BLaER1 treated with 17β-estradiol and CSF1 and Interleukin-3, amounts not matched to agents 10 nM and 100 nM (cell line): Measurements from ENCODE around the gene ADIPOR2.

Experiments
- H3K27ac ChIP-seq, 11 experiments: shearing (Covaris generic); formaldehyde crosslinking; 2 replicates each; pipeline ENCODE4 v1.8.1; 2022
- H3K27me3 ChIP-seq, 11 experiments: shearing (Covaris generic); formaldehyde crosslinking; 2 replicates each; pipeline ENCODE4 v1.8.1; 2022
- H3K36me3 ChIP-seq, 11 experiments: shearing (Covaris generic); formaldehyde crosslinking; 2 replicates each; pipeline ENCODE4 v1.8.1; 2022
- H3K4me1 ChIP-seq, 10 experiments: shearing (Covaris generic); formaldehyde crosslinking; 2 replicates each; pipeline ENCODE4 v1.8.1; 2022
- H3K4me2 ChIP-seq, 11 experiments: shearing (Covaris generic); formaldehyde crosslinking; 2 replicates each; pipeline ENCODE4 v1.8.1; 2022
- H3K4me3 ChIP-seq, 10 experiments: shearing (Covaris generic); formaldehyde crosslinking; 2 replicates each; pipeline ENCODE4 v1.8.1; 2022
- H3K9ac ChIP-seq, 11 experiments: shearing (Covaris generic); formaldehyde crosslinking; 2 replicates each; pipeline ENCODE4 v1.8.1; 2022
- H3K9me3 ChIP-seq, 11 experiments: shearing (Covaris generic); formaldehyde crosslinking; replicated peaks in 1 of 11; 2 replicates each; pipeline ENCODE4 v1.8.1; 2022
- H4K20me1 ChIP-seq, 11 experiments: shearing (Covaris generic); formaldehyde crosslinking; 2 replicates each; pipeline ENCODE4 v1.8.1; 2022
- Cebpa-rat ChIP-seq, 11 experiments: shearing (Covaris generic); IDR thresholded peaks; 2 replicates each; pipeline ENCODE4 v1.8.1; 2022

The ADIPOR2 gene

GRCh38 chr12:1832801-1833595 is 142.1 kb downstream of the ADIPOR2 start:
- peak overlapping the region in 9 of 11 experiments; percentile 90 to 99 (median 99); a peak in 15 of 22 replicates for H3K4me2 ChIP-seq
- 0 out of 22 replicates have a peak overlapping the region, but pooled peaks of 1 of the 11 experiments have one; percentile 35 for H3K9ac ChIP-seq
- H3K4me3 ChIP-seq = no peak overlapping the region
- no peak for TF ChIP-seq Cebpa-rat (IDR thresholded peaks at IDR 0.05)
- no peaks in the 10 kb centered on the region for H3K27me3 ChIP-seq
- peaks cover 0 to 17% (median 0%) of the 10 kb centered on the region in 11 experiments; a peak in 4 of 22 replicates for H3K36me3 ChIP-seq
- peak overlapping the region in 5 of 11 experiments; percentile 12 to 99 (median 97); a peak in 7 of 22 replicates for H3K27ac ChIP-seq
- no peaks in the 10 kb centered on the region for H4K20me1 ChIP-seq
- H3K4me1 ChIP-seq = peaks cover 69 to 100% (median 97%) of the 10 kb centered on the region in 10 experiments
- H3K9me3 ChIP-seq = no peaks in the 10 kb centered on the region

DNA sequence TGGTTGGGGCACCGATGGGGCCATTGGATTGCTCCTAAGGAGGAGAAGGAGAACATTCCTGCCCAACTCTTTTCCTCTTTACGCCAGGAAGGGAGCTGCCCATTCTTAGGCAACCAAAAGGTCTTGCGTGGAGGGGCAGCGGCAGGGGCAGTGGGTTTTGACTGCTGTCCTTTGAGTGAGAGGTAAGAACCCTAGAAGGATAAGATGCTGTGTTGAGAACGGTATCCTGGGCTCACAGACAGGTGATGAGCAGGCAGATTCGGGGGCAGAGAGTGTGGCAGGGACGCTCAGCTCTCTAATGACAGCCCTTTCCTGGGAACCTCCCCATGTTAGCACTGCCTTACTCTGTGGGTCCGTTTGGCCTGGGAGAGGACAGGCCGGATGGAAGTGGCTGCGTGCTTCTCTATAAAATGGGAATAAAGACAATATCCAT is 142.7 kb downstream of the ADIPOR2 start:
- H3K4me1 ChIP-seq = peaks cover 69 to 100% (median 97%) of the 10 kb centered on the region in 10 experiments
- peak overlapping the region in 5 of 11 experiments; percentile 12 to 99 (median 97); a peak in 8 of 22 replicates for H3K27ac ChIP-seq
- no peaks in the 10 kb centered on the region for H4K20me1 ChIP-seq
- peaks cover 0 to 17% (median 0%) of the 10 kb centered on the region in 11 experiments; a peak in 4 of 22 replicates for H3K36me3 ChIP-seq
- H3K4me3 ChIP-seq = no peak overlapping the region
- H3K9me3 ChIP-seq = no peaks in the 10 kb centered on the region
- H3K4me2 ChIP-seq = peak overlapping the region in 9 of 11 experiments; percentile 90 to 99 (median 99); a peak in 16 of 22 replicates
- no peak for TF ChIP-seq Cebpa-rat (IDR thresholded peaks at IDR 0.05)
- H3K9ac ChIP-seq = 0 out of 22 replicates have a peak overlapping the region, but pooled peaks of 1 of the 11 experiments have one; percentile 35
- H3K27me3 ChIP-seq = 0 out of 22 replicates have a peak, but pooled peaks cover 0 to under 1% (median 0%) of the 10 kb centered on the region in 11 experiments

GRCh38 chr12:1834186-1834925 is 143.5 kb downstream of the ADIPOR2 start:
- H3K27ac ChIP-seq = peak overlapping the region in 8 of 11 experiments; percentile 89 to 99 (median 97); a peak in 16 of 22 replicates
- no peaks in the 10 kb centered on the region for H3K9me3 ChIP-seq
- H3K9ac ChIP-seq = peak overlapping the region in 6 of 11 experiments; percentile 82 to 92 (median 88); a peak in 11 of 22 replicates
- peaks cover 69 to 100% (median 97%) of the 10 kb centered on the region in 10 experiments for H3K4me1 ChIP-seq
- H3K36me3 ChIP-seq = peaks cover 0 to 17% (median 0%) of the 10 kb centered on the region in 11 experiments; a peak in 4 of 22 replicates
- no peaks in the 10 kb centered on the region for H4K20me1 ChIP-seq
- peak overlapping the region; percentile 90 to 99 (median 99); a peak in 21 of 22 replicates for H3K4me2 ChIP-seq
- no peak for TF ChIP-seq Cebpa-rat (IDR thresholded peaks at IDR 0.05)
- no peak overlapping the region for H3K4me3 ChIP-seq
- peaks cover 0 to 8% (median 0%) of the 10 kb centered on the region in 11 experiments; a peak in 1 of 22 replicates for H3K27me3 ChIP-seq

DNA sequence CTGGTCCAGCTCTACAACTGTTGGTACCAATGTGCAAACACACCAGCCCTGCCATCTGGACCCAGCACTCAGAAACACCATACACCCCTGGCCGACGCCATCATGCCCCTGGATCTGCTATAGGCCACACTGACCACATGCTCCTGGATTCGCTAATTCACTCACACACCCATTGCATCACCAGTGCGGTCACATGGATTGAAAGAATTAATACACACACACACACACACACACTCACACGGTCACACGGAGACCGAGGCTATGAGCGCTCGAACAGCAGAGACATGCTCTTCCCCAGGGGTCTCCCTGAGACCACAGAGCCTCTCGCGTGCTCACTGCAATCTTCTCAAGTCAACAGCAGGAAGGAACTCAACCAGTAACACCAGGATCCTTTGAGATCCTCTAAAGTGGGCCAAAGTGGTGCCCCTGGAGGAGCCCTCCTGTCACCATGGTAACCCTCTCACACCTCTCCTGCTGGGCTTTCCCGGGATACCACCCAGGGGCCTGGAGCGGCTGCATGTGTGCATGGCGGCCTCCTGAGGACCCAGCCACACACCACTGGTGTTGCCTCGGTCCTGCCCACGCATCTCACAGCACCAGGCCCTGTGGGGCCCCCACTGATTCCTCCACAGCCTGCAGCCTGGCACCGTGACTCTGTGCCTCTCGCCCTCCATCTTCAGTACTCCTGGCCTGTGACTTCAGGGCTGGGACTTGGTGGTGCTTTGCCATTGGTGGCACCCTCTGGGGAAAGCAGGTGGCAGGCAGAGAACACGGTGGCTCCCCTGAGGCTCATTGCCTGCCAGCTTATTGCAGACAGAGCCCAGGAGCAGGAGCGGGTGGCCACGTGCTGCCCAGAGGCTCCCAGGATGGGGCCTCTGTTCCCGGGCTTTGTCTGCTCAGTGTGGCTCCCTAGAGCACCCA is 144.6 kb downstream of the ADIPOR2 start:
- H3K27me3 ChIP-seq = peaks cover 0 to 15% (median 0%) of the 10 kb centered on the region in 11 experiments; a peak in 1 of 22 replicates
- no peaks in the 10 kb centered on the region for H3K9me3 ChIP-seq
- H3K4me3 ChIP-seq = peak overlapping the region in 2 of 10 experiments; percentile 21 to 37; a peak in 3 of 20 replicates
- H3K4me2 ChIP-seq = peak overlapping the region; percentile 90 to 99 (median 99)
- TF ChIP-seq Cebpa-rat (IDR thresholded peaks at IDR 0.05) = peak in 8 of 11 experiments; percentile 16 to 93 (median 52); a peak in 10 of 22 replicates
- H4K20me1 ChIP-seq = no peaks in the 10 kb centered on the region
- peaks cover 75 to 98% (median 95%) of the 10 kb centered on the region in 10 experiments for H3K4me1 ChIP-seq
- H3K36me3 ChIP-seq = peaks cover 0 to 17% (median 0%) of the 10 kb centered on the region in 11 experiments; a peak in 4 of 22 replicates
- peak overlapping the region; percentile 24 to 99 (median 96); a peak in 20 of 22 replicates for H3K27ac ChIP-seq
- peak overlapping the region in 9 of 11 experiments; percentile 64 to 92 (median 87); a peak in 17 of 22 replicates for H3K9ac ChIP-seq

GRCh38 chr12:1836241-1836803 is 145.5 kb downstream of the ADIPOR2 start:
- no peak for TF ChIP-seq Cebpa-rat (IDR thresholded peaks at IDR 0.05)
- Histone ChIP-seq H3K9ac (peak overlapping the region in 10 of 11 experiments; percentile 35 to 92 (median 86); a peak in 19 of 22 replicates), H3K4me3 (peak overlapping the region in 5 of 10 experiments; percentile 27 to 67 (median 58); a peak in 9 of 20 replicates), H3K27ac (peak overlapping the region; percentile 24 to 99 (median 96); a peak in 21 of 22 replicates), H3K9me3 (no peaks in the 10 kb centered on the region), H3K4me1 (peaks cover 75 to 98% (median 95%) of the 10 kb centered on the region in 10 experiments), H4K20me1 (no peaks in the 10 kb centered on the region), H3K36me3 (peaks cover 0 to 13% (median 0%) of the 10 kb centered on the region in 11 experiments; a peak in 3 of 22 replicates), H3K27me3 (peaks cover 0 to 15% (median 0%) of the 10 kb centered on the region in 11 experiments; a peak in 1 of 22 replicates), H3K4me2 (peak overlapping the region; percentile 90 to 99 (median 99))

DNA sequence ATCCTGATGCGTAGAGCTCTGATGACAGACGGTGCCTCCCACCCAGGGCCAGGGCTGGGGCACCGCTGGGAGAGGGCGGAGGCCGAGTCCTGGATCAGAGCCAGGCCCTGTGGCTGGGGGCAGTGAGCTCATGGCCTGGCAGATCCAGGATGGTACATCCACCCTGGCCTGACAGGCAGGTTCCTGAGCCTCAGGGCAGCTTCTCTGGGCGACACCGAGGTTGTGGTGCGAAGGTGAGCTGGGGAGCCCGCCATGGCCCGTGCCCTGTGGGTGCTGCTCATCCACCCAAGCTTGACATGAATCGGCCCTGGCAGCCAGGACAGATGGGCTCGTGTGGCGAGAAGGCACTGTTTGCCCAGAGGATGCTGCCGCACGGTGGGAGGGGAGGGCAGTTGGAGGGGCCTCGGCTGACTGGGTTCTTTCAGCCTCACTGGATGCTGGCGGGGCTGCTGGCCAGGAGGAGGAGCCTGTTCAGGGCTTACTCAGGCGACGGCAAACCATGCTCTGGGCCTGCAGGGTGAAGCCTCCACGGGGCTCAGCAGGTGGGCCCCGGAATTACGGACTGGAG is 146.1 kb downstream of the ADIPOR2 start:
- Histone ChIP-seq H3K4me3 (peak overlapping the region in 8 of 10 experiments; percentile 50 to 67 (median 60); a peak in 14 of 20 replicates), H3K9me3 (no peaks in the 10 kb centered on the region), H4K20me1 (no peaks in the 10 kb centered on the region), H3K4me2 (peak overlapping the region; percentile 90 to 99 (median 99)), H3K9ac (peak overlapping the region in 10 of 11 experiments; percentile 10 to 92 (median 86); a peak in 19 of 22 replicates), H3K27ac (peak overlapping the region; percentile 24 to 99 (median 96); a peak in 21 of 22 replicates), H3K36me3 (peaks cover 0 to 13% (median 0%) of the 10 kb centered on the region in 11 experiments; a peak in 3 of 22 replicates), H3K4me1 (peaks cover 75 to 98% (median 95%) of the 10 kb centered on the region in 10 experiments), H3K27me3 (peaks cover 0 to 15% (median 0%) of the 10 kb centered on the region in 11 experiments; a peak in 1 of 22 replicates)
- no peak for TF ChIP-seq Cebpa-rat (IDR thresholded peaks at IDR 0.05)
